Femur (tissue), 1 donor: ENCODE data around the gene NBL1.

Experiments used
- DNase-seq: peaks from one replicate; pipeline ENCODE4 v3.0.0-alpha.2; 2017

Gene NBL1

GRCh38 chr1:19647643-19648042, 3.5 kb downstream of the NBL1 start:
- no peak for DNase-seq

- no peak for DNase-seq
Measured at GRCh38 chr1:19648239-19648638, 4.1 kb downstream of the NBL1 start.

- DNase-seq: peak; percentile 41
Measured at GRCh38 chr1:19648689-19649088, 4.6 kb downstream of the NBL1 start.

- DNase-seq: no peak
Measured at GRCh38 chr1:19650416-19651140, 6.5 kb downstream of the NBL1 start.

- DNase-seq: peak; percentile 72
Measured at GRCh38 chr1:19651141-19651737, 7.1 kb downstream of the NBL1 start.

GRCh38 chr1:19654386-19654785, 10.3 kb downstream of the NBL1 start:
- no peak for DNase-seq

GRCh38 chr1:19654886-19655717, 11.0 kb downstream of the NBL1 start:
- no peak for DNase-seq

GRCh38 chr1:19655718-19656080, 11.6 kb downstream of the NBL1 start:
- DNase-seq: no peak

- no peak for DNase-seq
Measured at GRCh38 chr1:19656134-19656779, 12.1 kb downstream of the NBL1 start.

- no peak for DNase-seq
Measured at GRCh38 chr1:19656780-19657466, 12.8 kb downstream of the NBL1 start.

- DNase-seq: no peak
Measured at GRCh38 chr1:19657511-19657910, 13.4 kb downstream of the NBL1 start.

- no peak for DNase-seq
Measured at GRCh38 chr1:19658186-19658585, 14.1 kb downstream of the NBL1 start.

- no peak for DNase-seq
Measured at GRCh38 chr1:19661721-19662228, 17.7 kb downstream of the NBL1 start.

- no peak for DNase-seq
Measured at GRCh38 chr1:19662313-19662712, 18.2 kb downstream of the NBL1 start.

GRCh38 chr1:19664453-19665185, 20.5 kb downstream of the NBL1 start, which contains the start of gene HTR6:
Gene HTR6 (plus strand): TSS chr1:19664875. CDS start chr1:19665754, 879 bp downstream.
- DNase-seq: no peak

- DNase-seq: no peak
Measured at GRCh38 chr1:19665186-19665495, 21.0 kb downstream of the NBL1 start.

GRCh38 chr1:19665496-19666465, 21.7 kb downstream of the NBL1 start:
- no peak for DNase-seq

- no peak for DNase-seq
Measured at GRCh38 chr1:19668888-19669287, 24.8 kb downstream of the NBL1 start.

GRCh38 chr1:19670787-19671186, 26.7 kb downstream of the NBL1 start:
- no peak for DNase-seq

GRCh38 chr1:19672237-19672636, 28.1 kb downstream of the NBL1 start:
- DNase-seq: no peak

GRCh38 chr1:19675797-19676196, 31.7 kb downstream of the NBL1 start:
- no peak for DNase-seq
